Nucleus accumbens (tissue), 56 donors: Measurements from ENCODE around the gene TLE1.
"Not testable (repeated sequence)": the region's sequence is repeated elsewhere in the genome, so short reads cannot be mapped to it uniquely, and the experiment has no call there.

Source experiments
- DNase-seq, 56 donors: peaks; one replicate each; lab custom pipeline; 2025; lab: John Stamatoyannopoulos, UW

The TLE1 gene

GRCh38 chr9:81627481-81627880 lies 61.9 kb downstream of the TLE1 start:
- DNase-seq = no peak

DNA sequence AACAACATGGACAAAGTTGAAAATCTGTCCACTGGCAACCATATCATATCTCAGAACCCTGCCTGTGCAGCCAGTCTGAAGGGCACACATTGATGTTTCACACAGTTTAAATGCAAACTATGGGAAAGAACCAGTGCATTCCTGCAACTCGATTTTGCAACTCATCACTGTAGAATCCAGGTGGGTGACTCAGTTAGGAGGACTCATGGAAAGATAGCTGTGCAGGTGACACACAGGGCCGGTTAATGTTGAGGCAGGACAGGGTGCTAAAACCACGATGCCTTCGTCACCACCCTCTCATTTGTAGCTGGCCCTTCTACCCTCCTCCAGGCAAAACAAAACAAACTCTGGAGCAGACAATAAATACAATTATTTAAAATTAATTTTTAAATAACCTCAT lies 62.8 kb downstream of the TLE1 start:
- no peak for DNase-seq

GRCh38 chr9:81625969-81626368 lies 63.4 kb downstream of the TLE1 start:
- no peak for DNase-seq

DNA sequence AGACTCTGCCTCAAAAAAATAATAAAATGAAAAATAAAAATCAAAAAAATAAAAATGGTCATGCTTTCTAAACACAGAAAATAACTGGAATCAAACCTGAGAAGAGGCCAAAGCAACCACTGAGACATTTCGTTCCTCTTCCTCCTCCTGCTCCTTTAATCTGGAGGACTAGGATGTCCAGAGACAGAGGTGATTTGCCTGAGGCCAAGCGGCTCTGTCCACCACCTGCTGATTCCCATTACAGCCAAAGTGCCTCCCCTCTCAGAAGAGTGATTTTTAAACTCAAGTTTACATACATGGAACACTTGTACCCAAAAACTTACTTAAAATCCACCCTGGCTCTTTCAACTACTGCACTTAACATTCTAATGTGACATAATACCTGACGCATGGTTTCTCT lies 65.6 kb downstream of the TLE1 start:
- DNase-seq = no peak

GRCh38 chr9:81622471-81623255 lies 66.7 kb downstream of the TLE1 start:
- DNase-seq = no peak

DNA sequence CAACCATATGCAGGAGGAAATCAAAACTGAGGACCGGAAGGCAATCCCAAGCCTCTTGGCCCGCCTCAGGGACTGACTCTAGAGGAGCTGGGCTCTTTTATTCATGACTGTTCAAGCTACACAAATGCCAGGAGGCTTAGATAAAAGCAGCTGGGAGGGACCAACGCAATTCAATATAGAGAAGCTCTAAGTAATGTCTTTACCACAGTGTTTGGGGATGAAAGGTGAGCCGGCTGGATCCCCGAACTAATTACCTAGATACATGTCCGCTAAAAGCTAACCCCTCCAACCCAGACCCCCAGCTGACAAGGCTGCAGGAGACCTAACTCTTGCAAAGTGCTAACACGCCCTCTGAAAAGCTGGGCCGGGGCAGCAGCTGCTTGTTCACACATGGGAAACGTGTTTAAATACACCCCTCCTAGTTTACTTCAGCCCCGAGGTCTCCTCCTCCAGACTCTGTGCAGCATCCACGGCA lies 67.5 kb downstream of the TLE1 start:
- no peak for DNase-seq

- no peak for DNase-seq
Observed at GRCh38 chr9:81621118-81621517, 68.2 kb downstream of the TLE1 start.

DNA sequence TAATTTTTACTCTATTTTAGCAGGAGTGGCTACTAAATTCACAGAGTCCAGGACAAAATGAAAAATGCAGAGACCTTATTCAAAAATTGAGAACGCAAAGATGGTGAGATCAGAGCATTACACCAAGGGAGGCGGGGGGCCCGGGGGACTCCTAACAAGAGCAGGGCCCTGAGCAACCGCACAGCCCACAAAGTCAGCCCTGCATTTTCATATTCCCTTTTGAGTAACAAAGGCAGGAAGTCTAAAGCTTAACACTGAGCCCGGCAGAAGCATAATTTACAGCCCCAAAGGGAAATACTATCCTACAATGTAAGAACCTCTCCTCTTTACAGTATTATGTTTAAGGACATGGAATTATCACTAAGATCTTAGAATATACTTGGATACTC lies 69.4 kb downstream of the TLE1 start:
- DNase-seq = no peak

DNA sequence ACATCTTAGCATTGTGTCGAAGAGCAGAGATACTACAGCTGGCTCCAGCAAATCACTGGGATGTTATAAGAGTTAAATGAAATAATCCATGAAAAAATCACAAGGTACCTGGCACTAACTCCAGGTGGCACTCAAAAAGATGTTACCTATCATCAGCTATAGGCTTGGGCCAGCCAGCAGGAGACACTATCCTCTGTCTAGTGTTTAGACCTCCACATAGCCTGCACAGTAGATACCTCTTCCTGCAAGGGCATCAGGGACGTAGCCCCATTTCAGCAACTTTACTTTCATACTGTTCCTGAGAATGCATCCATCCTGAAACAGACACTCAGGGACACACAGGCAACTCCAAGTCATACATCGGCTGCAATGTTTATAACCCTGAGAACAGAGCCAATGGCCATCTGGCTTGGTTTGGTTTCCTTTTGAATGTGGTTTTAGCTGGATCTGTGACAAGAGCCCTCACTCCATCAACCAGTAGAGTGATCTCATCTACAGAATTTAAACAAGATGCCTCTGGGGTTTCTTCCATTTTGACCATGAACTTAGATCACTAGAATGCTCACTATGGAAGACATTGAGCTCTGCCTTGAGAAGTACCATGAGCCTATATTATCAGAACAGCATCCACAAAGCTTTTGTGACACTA lies 69.9 kb downstream of the TLE1 start:
- no peak for DNase-seq

DNA sequence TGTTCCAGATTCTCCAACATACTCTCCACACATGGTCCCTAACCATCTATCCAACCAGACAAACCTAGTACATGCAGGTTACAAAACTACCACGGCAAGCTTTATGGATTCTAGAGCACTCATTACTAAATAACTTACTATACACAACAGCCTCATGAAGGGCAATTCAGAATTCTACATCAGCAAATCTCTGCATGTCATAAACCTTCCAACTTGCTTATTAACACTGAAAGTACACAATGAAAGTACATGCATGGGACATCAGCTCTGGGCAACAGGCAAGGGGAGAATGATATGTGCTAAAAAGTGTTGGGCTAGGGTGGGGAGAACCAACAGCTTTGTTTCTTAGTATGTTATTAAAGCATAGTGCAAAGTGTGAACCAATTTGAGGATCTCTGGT lies 70.4 kb downstream of the TLE1 start:
- no peak for DNase-seq

GRCh38 chr9:81616141-81616540 lies 73.2 kb downstream of the TLE1 start:
- no peak for DNase-seq

DNA sequence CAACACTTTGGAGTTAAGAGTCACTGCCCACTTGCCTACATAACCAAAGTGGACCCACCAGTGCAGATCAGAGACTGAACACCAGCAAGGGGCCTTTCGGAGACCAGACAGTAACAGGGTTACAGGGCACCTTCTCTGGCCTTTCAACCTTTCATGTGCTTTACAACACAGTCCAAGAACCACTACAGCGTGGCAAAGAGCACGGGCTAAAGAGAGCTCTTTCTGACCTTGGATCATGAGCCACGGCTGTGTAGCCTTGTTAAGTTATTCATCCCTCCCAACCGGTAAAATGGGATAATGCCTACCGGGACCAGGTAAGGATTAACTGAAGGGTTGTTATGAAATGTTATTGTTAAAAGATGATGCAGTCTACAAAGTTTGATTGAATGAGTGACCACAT lies 75.0 kb downstream of the TLE1 start:
- no peak for DNase-seq

DNA sequence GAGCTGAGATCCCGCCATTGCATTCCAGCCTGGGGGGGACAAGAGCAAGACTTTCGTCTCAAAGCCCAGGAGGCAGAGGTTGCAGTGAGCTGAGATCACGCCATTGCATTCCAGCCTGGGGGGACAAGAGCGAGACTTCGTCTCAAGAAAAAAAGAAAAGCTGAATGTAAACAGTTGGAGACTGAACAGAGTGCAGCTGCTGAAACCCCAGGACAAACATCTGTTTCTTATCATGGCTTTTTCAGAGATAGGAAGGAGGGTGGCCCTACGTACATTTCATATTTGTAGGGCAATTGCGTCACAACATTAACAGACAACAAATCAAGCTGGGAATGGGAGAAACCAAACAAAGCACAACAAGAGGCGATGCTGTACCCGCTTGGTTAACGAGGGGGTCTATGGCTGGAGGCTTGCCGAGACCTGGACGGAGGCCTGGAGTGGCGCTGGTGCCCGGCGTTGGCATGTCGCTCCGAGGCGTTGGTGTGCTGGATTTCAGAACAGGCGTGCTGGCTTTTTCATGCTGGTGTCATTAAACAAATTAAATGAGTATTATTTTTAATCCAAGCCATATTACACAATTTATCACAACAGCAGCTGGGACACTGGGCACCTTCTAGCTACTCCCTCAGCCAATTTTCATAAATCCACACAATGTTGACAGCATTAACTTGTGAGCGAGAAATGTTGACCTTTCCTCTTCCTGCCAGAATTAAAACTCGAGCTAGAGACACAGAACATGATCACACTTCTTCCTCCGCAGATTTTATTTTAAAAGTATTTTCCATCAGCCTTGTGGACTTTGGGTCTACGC lies 76.1 kb downstream of the TLE1 start:
- DNase-seq = peak in 15 of 56 donors; percentile 4 to 54 (median 13)

DNA sequence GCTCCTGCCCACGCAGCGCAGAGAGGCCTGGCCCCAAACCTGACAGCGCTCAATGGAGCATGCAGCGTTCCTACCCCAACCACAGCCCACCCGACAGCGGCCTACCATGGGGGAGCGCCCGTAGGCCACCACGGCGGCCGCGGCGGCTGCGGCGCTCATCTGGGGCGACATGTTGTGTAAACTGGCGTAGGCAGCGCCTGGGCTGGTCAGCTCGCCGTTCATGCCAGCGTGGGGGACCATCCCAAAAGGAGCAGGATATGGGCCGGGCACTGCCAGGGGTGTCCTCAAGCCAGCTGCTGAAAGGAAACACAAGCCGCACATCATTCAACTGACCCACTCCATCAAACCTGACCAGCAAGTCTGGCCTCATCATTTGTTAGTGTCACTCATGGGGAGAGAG lies 77.7 kb downstream of the TLE1 start:
- DNase-seq = no peak

DNA sequence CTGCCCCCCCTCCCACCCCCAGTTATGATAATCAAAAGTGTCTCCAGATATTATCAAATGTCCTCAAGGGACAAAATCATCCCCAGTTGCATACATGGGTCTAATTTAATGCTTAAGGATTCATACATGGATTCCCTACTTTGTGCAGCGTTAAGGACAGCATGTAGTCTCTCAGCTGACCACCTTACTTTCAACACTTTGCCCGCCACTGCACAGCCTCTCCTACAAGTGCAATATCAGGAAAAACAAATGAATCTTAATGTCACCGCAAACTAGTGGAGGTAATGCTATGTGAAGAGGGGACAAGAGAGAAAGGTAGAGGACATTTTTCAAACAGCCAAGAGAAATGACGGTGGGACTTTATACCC lies 78.6 kb downstream of the TLE1 start:
- no peak for DNase-seq

- DNase-seq = peak in 19 of 56 donors; percentile 9 to 61 (median 34)
Observed at GRCh38 chr9:81609782-81610739, 79.3 kb downstream of the TLE1 start.

GRCh38 chr9:81608289-81608657 lies 81.1 kb downstream of the TLE1 start:
- no peak for DNase-seq

- DNase-seq = no peak
Observed at GRCh38 chr9:81607593-81608288, 81.6 kb downstream of the TLE1 start.

DNA sequence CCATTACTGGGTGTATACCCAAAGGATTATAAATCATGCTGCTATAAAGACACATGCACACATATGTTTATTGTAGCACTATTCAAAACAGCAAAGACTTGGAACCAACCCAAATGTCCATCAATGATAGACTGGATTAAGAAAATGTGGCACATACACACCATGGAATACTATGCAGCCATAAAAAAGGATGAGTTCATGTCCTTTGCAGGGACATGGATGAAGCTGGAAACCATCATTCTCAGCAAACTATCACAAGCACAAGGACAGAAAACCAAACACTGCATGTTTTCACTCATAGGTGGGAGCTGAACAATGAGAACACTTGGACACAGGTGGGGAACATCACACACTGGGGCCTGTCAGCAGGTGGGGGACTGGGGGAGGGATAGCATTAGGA lies 83.1 kb downstream of the TLE1 start:
- not testable (repeated sequence) for DNase-seq
